ENCODE measurements around the gene PIK3IP1. TPM values are rescaled to one million over a fixed set of nuclear protein-coding genes. Genes with fewer than 3 reads are reported as not detected.

The PIK3IP1 gene
- total and polyA plus RNA-seq, 9 of the 15 experiments (the other 6 are each of a cell fraction or from before 2014, with no cell fraction given) = 0.11 to 1.3 (median 0.77) TPM

DNA sequence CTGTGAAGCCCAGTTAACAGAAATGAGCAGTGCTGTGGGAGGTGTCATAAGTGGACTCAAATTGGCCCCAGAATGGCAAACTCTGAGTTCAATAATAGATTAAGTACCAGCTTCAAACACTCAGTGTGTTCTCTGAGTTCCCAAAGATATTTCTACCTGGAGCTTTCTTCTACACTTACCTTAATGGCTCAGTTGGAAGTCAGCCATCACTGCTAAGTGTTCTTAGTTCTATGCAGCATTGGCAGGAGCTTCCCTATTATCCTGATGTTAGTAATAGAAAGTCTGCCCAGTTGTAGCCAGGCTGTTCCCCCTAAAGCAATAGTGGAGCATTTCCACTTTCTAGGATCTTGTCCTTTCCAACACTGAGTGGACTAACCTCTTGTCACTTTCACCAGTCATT, 9.7 kb upstream of the PIK3IP1 start:
- TF ChIP-seq CAMTA2 (CRISPR knock-in tag; conservative IDR thresholded peaks at IDR 0.05) (no peak), ZFP30 (CRISPR knock-in tag; IDR thresholded peaks at IDR 0.05; ENCODE audit: borderline replicate concordance) (no peak), SMC3 (conservative IDR thresholded peaks at IDR 0.05; ENCODE audit: insufficient read depth, low read depth, low read length) (no peak), HCFC1 (IDR thresholded peaks at IDR 0.05; ENCODE audit: low read depth, low read length) (no peak), RAD21 (CRISPR knock-in tag; conservative IDR thresholded peaks at IDR 0.05 in 1 of 2, IDR thresholded peaks at IDR 0.05 in 1 of 2) (no peak), NFIX (CRISPR knock-in tag; IDR thresholded peaks at IDR 0.05; ENCODE audit: low read depth) (no peak), NR2F6 (CRISPR knock-in tag; IDR thresholded peaks at IDR 0.05) (no peak), L3MBTL2 (IDR thresholded peaks at IDR 0.05) (no peak), MCM5 (IDR thresholded peaks at IDR 0.05; ENCODE audit: low read depth) (no peak), RFX7 (CRISPR knock-in tag; IDR thresholded peaks at IDR 0.05) (no peak), ELF4 (CRISPR knock-in tag; IDR thresholded peaks at IDR 0.05) (no peak), TEAD2 (tag; IDR thresholded peaks at IDR 0.05) (no peak)
- TF ChIP-seq, protein P1, sequence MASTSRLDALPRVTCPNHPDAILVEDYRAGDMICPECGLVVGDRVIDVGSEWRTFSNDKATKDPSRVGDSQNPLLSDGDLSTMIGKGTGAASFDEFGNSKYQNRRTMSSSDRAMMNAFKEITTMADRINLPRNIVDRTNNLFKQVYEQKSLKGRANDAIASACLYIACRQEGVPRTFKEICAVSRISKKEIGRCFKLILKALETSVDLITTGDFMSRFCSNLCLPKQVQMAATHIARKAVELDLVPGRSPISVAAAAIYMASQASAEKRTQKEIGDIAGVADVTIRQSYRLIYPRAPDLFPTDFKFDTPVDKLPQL (IDR thresholded peaks at IDR 0.05; ENCODE audit: extremely low read depth, insufficient read length) = no peak
- TF ChIP-seq, protein P2, sequence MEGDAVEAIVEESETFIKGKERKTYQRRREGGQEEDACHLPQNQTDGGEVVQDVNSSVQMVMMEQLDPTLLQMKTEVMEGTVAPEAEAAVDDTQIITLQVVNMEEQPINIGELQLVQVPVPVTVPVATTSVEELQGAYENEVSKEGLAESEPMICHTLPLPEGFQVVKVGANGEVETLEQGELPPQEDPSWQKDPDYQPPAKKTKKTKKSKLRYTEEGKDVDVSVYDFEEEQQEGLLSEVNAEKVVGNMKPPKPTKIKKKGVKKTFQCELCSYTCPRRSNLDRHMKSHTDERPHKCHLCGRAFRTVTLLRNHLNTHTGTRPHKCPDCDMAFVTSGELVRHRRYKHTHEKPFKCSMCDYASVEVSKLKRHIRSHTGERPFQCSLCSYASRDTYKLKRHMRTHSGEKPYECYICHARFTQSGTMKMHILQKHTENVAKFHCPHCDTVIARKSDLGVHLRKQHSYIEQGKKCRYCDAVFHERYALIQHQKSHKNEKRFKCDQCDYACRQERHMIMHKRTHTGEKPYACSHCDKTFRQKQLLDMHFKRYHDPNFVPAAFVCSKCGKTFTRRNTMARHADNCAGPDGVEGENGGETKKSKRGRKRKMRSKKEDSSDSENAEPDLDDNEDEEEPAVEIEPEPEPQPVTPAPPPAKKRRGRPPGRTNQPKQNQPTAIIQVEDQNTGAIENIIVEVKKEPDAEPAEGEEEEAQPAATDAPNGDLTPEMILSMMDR (IDR thresholded peaks at IDR 0.05 in 2 of 3, conservative IDR thresholded peaks at IDR 0.05 in 1 of 3; ENCODE audit: insufficient read depth in 2 of 3, low read depth in 1 of 3, low read length in 3 of 3) = no peak
- no peaks in the 10 kb centered on the region for H3K9me3 ChIP-seq (replicated peaks; ENCODE audit: control insufficient read depth, insufficient read depth, low read depth, low read length)
- ATAC-seq (no peak), FAIRE-seq (no peak), DNase-seq (ENCODE audit: extremely low read depth in 1 of 4, low spot score in 3 of 4) (no peak)
- no peaks in the 10 kb centered on the region for H3K36me3 ChIP-seq (ENCODE audit: control insufficient read depth, insufficient read depth, low read length)
- H4K20me1 ChIP-seq (replicated peaks; ENCODE audit: control insufficient read depth, insufficient read depth, low read length) = no peaks in the 10 kb centered on the region
- H3K4me2 ChIP-seq (ENCODE audit: insufficient read depth, low read length) = no peak overlapping the region
- intact Hi-C loops (cut with micrococcal nuclease) (no loop called here), in situ Hi-C loops (cut with MboI) (no loop called here)
- H3K4me3 ChIP-seq = no peak overlapping the region
- H3K9me1 ChIP-seq (ENCODE audit: control insufficient read depth, insufficient read depth, low read length) = no peaks in the 10 kb centered on the region
- POLR2A ChIA-PET = interaction anchor here (0.6 to 1.8 kb wide), 2 partner anchors 12 to 13 kb away, joined by 3 to 6 read pairs; no protein-coding TSS in a partner anchor
- CTCF ChIA-PET (ENCODE audit: low intra/inter-chr PET ratio) = no interaction called here
- H3K27me3 ChIP-seq (ENCODE audit: control insufficient read depth in 2 of 2, insufficient read depth in 2 of 2, low read length in 2 of 2) = no peaks in the 10 kb centered on the region
- H3K4me1 ChIP-seq (replicated peaks in 1 of 2; ENCODE audit: control insufficient read depth in 2 of 2, insufficient read depth in 2 of 2, low read length in 2 of 2) = no peaks in the 10 kb centered on the region
- no peak overlapping the region for H2AFZ ChIP-seq (ENCODE audit: low read depth, low read length)
- no peak overlapping the region for H3K27ac ChIP-seq (ENCODE audit: extremely low read depth, low read depth, low read length)
- H3K9ac ChIP-seq (ENCODE audit: insufficient read depth in 1 of 2, low read depth in 2 of 2, low read length in 2 of 2) = no peak overlapping the region
- no TSS peak for BruUV-seq (replicated peaks)
- no peaks in the 10 kb centered on the region for H3K79me2 ChIP-seq (ENCODE audit: control insufficient read depth, insufficient read depth, low read length)
